HepG2 (cell line): ENCODE results near the gene SLC45A2. TPM values are rescaled to one million over a fixed set of nuclear protein-coding genes. Genes with fewer than 3 reads are reported as not detected.

Experiments used
- ATAC-seq: fragments of 200-7000 bp; cut with Tn5 transposase; 3 replicates; pipeline ENCODE4 v1.9.1; 2020; ENCODE audit warnings: mild to moderate bottlenecking, moderate library complexity
- BruUV-seq: library from RNA; stranded (reverse); fragments of 400-500 nt; replicated peaks from 2 replicates; lab custom pipeline; 2021; lab: Mats Ljungman, UMichigan
- CTCF ChIA-PET: fragments of 300-600 bp; formaldehyde crosslinking; extraction: SDS; loops from one replicate; lab custom pipeline; 2021; ENCODE audit warnings: low total read pairs, inconsistent platforms, low intra/inter-chr PET ratio; lab: Yijun Ruan, JAX
- POLR2A ChIA-PET: fragments of 350-600 bp; sonication (Branson Sonifier 250); formaldehyde crosslinking; loops from one replicate; lab custom pipeline; 2020; ENCODE audit warnings: antibody characterized with exemption, inconsistent platforms; lab: Yijun Ruan, JAX
- DNase-seq: peaks from one replicate; pipeline ENCODE4 v3.0.0-alpha.2; 2015; ENCODE audit warnings: low spot score
- FAIRE-seq: peaks from 3 replicates; lab custom pipeline; 2011; peaks lifted over from hg19 to GRCh38; lab: Jason Lieb, UNC
- H2AFZ ChIP-seq: one replicate; pipeline ENCODE4 v1.6.1; 2011; ENCODE audit warnings: low read length, inconsistent platforms
- H3K27ac ChIP-seq: fragments of 300-600 bp; 3 replicates; pipeline ENCODE4 v1.8.0; 2011; ENCODE audit warnings: mixed run types, mild to moderate bottlenecking, mixed read lengths, low read length, inconsistent platforms; ENCODE audit not compliant: insufficient read depth; ENCODE audit errors: extremely low read length
- H3K27me3 ChIP-seq, 2 experiments: fragments of 200-600 bp in 1 of 2; 2 replicates in 1 of 2; 3 replicates in 1 of 2; pipeline versions ENCODE4 v1.6.0 to v1.8.0; 2011; ENCODE audit warnings: low read length in 2 of 2, mild to moderate bottlenecking in 2 of 2, moderate library complexity in 2 of 2, inconsistent platforms in 1 of 2; ENCODE audit not compliant: insufficient read depth in 2 of 2, control insufficient read depth in 1 of 2
- H3K36me3 ChIP-seq, 2 experiments: fragments of 200-600 bp in 1 of 2; replicated peaks in 1 of 2; 2 replicates in 1 of 2; 3 replicates in 1 of 2; pipeline versions ENCODE4 v1.5.1 to v1.8.0; 2011; ENCODE audit warnings: low read length in 2 of 2, inconsistent platforms in 1 of 2; ENCODE audit not compliant: insufficient read depth in 2 of 2, control insufficient read depth in 1 of 2
- H3K4me1 ChIP-seq: 2 replicates; pipeline ENCODE4 v1.5.1; 2012; ENCODE audit warnings: low read length, inconsistent platforms; ENCODE audit not compliant: insufficient read depth
- H3K4me2 ChIP-seq: 2 replicates; pipeline ENCODE4 v1.6.0; 2011; ENCODE audit warnings: low read depth, low read length, inconsistent platforms
- H3K4me3 ChIP-seq, 3 experiments: fragments of 200-600 bp in 1 of 3; sonication (generic), shearing (Covaris generic) in 1 of 3; replicated peaks in 1 of 3; 2 replicates each; pipeline ENCODE4 v1.5.1; 2011 to 2016; ENCODE audit warnings: low read length in 3 of 3, inconsistent platforms in 2 of 3, low read depth in 2 of 3, mild to moderate bottlenecking in 2 of 3, control low read depth in 1 of 3, mixed read lengths in 1 of 3; ENCODE audit not compliant: insufficient read depth in 1 of 3
- H3K79me2 ChIP-seq: one replicate; pipeline ENCODE4 v1.6.1; 2011; ENCODE audit warnings: low read length, inconsistent platforms; ENCODE audit not compliant: insufficient read depth
- H3K9ac ChIP-seq: 2 replicates; pipeline ENCODE4 v1.6.0; 2011; ENCODE audit warnings: mild to moderate bottlenecking, low read depth, low read length, inconsistent platforms; ENCODE audit not compliant: insufficient read depth
- H3K9me3 ChIP-seq: 2 replicates; pipeline ENCODE4 v1.5.1; 2012; ENCODE audit warnings: mild to moderate bottlenecking, low read length
- H4K20me1 ChIP-seq: 2 replicates; pipeline ENCODE4 v1.6.0; 2011; ENCODE audit warnings: inconsistent platforms, mild to moderate bottlenecking, low read length, moderate library complexity; ENCODE audit not compliant: insufficient read depth
- AGO1 ChIP-seq: fragments of 200-400 bp; formaldehyde crosslinking; IDR thresholded peaks from 2 replicates; pipeline ENCODE4 v1.6.1; 2017; ENCODE audit warnings: mild to moderate bottlenecking, low read depth, low read length, moderate library complexity; ENCODE audit not compliant: poor library complexity, severe bottlenecking
- ARNT ChIP-seq: fragments of 450-650 bp; IDR thresholded peaks from 2 replicates; pipeline ENCODE4 v1.6.1; 2017
- BORCS8-MEF2B ChIP-seq: sonication (generic); formaldehyde crosslinking; IDR thresholded peaks from 2 replicates; pipeline ENCODE4 v1.8.0; 2022; ENCODE audit warnings: mild to moderate bottlenecking, missing genetic modification reagents
- ELF1 ChIP-seq: sonication (generic); formaldehyde crosslinking; IDR thresholded peaks from 2 replicates; pipeline ENCODE4 v1.4.0; 2020; ENCODE audit warnings: missing genetic modification reagents
- ELF4 ChIP-seq: sonication (generic); formaldehyde crosslinking; IDR thresholded peaks from 2 replicates; pipeline ENCODE4 v1.5.0; 2020; ENCODE audit warnings: missing genetic modification reagents, mild to moderate bottlenecking, moderate library complexity, borderline replicate concordance
- HDAC6 ChIP-seq: fragments of 200-600 bp; sonication (generic); IDR thresholded peaks from 2 replicates; pipeline ENCODE4 v1.7.0; 2017; ENCODE audit warnings: mild to moderate bottlenecking, antibody characterized with exemption, low read length, low read depth
- MBNL3 ChIP-seq: fragments of 250-450 bp; sonication (Bioruptor Pico); conservative IDR thresholded peaks from 2 replicates; pipeline ENCODE4 v1.8.0; 2022; ENCODE audit warnings: mild to moderate bottlenecking, inconsistent platforms
- MTERF4 ChIP-seq: sonication (generic); formaldehyde crosslinking; IDR thresholded peaks from 2 replicates; pipeline ENCODE4 v1.8.0; 2023; ENCODE audit warnings: mild to moderate bottlenecking, missing genetic modification reagents
- NCOA2 ChIP-seq: sonication (generic); formaldehyde crosslinking; IDR thresholded peaks from 2 replicates; pipeline ENCODE4 v1.8.0; 2022; ENCODE audit warnings: inconsistent platforms
- NFIC ChIP-seq: IDR thresholded peaks from 2 replicates; pipeline ENCODE4 v1.6.1; 2012; ENCODE audit warnings: mild to moderate bottlenecking, low read length, inconsistent platforms
- NR2C2 ChIP-seq: sonication (generic); formaldehyde crosslinking; IDR thresholded peaks from 2 replicates; pipeline ENCODE4 v1.4.0; 2020; ENCODE audit warnings: missing genetic modification reagents, mild to moderate bottlenecking, moderate library complexity, borderline replicate concordance
- RARA ChIP-seq: IDR thresholded peaks from 2 replicates; pipeline ENCODE4 v1.6.1; 2016; ENCODE audit warnings: missing genetic modification reagents, missing compliant biosample characterization
- TEAD3 ChIP-seq: optimal IDR thresholded peaks from 2 replicates; pipeline ENCODE3; 2016; ENCODE audit warnings: borderline replicate concordance
- ZBTB38 ChIP-seq: sonication (generic); formaldehyde crosslinking; IDR thresholded peaks from 2 replicates; pipeline ENCODE4 v1.5.1; 2020; ENCODE audit warnings: mild to moderate bottlenecking, missing genetic modification reagents
- ZNF225 ChIP-seq: sonication (generic); formaldehyde crosslinking; IDR thresholded peaks from 2 replicates; pipeline ENCODE4 v1.4.0; 2020; ENCODE audit warnings: mild to moderate bottlenecking, missing genetic modification reagents
- ZNF550 ChIP-seq: sonication (generic); formaldehyde crosslinking; IDR thresholded peaks from 2 replicates; pipeline ENCODE4 v1.4.0; 2020; ENCODE audit warnings: mild to moderate bottlenecking, missing genetic modification reagents, borderline replicate concordance
- ZNF639 ChIP-seq: conservative IDR thresholded peaks from 2 replicates; pipeline ENCODE4 v1.6.1; 2018; ENCODE audit warnings: missing genetic modification reagents
- ZNF891 ChIP-seq: sonication (generic); formaldehyde crosslinking; IDR thresholded peaks from 2 replicates; pipeline ENCODE4 v1.5.0; 2020; ENCODE audit warnings: mild to moderate bottlenecking, missing genetic modification reagents
- ZSCAN31 ChIP-seq: sonication (generic); formaldehyde crosslinking; IDR thresholded peaks from 2 replicates; pipeline ENCODE4 v1.5.0; 2020; ENCODE audit warnings: low read depth, mild to moderate bottlenecking, missing genetic modification reagents
- WGBS: methylation state at CpG from one replicate; pipeline ENCODE4 v1.1.6; 2017; ENCODE audit warnings: low lambda C conversion rate; 5-methylcytosine and 5-hydroxymethylcytosine counted together
- in situ Hi-C: cut with HindIII; loops from 2 replicates; pipeline ENCODE4 v1.10.0; 2017; ENCODE audit warnings: low pct_unique_long_range_greater_than_20kb; ENCODE audit not compliant: extremely low pct_ligation_motif_present
- intact Hi-C: fragments of 100-400 bp; cut with micrococcal nuclease; formaldehyde crosslinking; loops from one replicate; pipeline ENCODE4 v1.10.0; 2022; ENCODE audit not compliant: unreplicated experiment
- polyA plus RNA-seq, 8 experiments: library from polyadenylated mRNA; depleted of rRNA in 3 of 8; stranded (reverse) in 7 of 8; unstranded in 1 of 8; fragments of >200 nt; fragmentation: Illumina TruSeq in 4 of 8; extraction: Trizol in 4 of 8; gene quantifications; 2 replicates each; pipeline versions ENCODE4 v1.2.1 to v1.2.3, GENCODE V29; 2011 to 2016; ENCODE audit warnings: low read depth in 4 of 8, missing spikeins in 1 of 8, mixed read lengths in 1 of 8; ENCODE audit not compliant: insufficient read depth in 1 of 8
- total RNA-seq, 5 experiments: library from RNA; depleted of rRNA; stranded (reverse); fragments of >200 nt; fragmentation: Illumina TruSeq; extraction: Trizol; gene quantifications; 2 replicates each; pipeline ENCODE4 v1.2.3, GENCODE V29; 2016; ENCODE audit warnings: low read depth in 1 of 5

Gene SLC45A2
- total and polyA plus RNA-seq, 2 of the 13 experiments (the other 11 are each of a cell fraction or from before 2014, with no cell fraction given), result 0.22 to 0.24 TPM

DNA sequence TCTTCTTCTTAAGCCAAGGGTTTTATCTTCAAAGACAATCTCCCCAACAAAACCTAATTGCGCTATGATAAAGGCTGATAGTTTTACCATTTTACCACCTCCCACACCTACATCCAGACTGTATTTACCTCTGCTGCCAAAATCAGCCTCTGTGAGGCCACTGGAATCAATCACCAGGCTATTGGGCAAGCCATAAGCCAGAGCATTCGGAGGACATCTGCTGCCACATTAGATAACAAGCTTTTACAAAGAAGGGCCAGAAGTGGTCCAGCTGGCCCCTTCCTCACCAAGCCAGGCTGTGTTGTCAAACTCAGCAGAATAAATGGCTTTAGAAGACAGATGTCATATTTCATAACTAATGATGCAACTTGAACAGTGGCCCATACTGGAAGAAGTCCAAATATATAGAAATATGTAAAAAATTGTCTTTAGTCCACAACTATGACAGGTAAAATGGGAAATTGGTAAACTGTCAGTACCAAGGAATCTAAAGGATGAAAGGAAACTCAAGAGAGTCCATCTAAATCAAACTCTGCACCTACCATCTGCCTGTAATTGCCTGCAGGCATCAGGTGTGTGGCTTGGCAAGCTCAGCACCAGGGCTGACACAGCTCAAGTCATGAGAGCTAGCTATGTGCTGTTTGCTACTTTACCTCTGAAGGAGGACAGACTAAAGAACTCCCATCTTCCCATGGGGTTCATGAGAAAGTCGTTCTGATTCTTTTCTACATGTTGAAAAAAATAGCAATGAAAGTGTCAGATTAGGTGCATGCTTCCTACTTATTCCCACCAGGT, 16.1 kb downstream of the SLC45A2 start:
- H2AFZ ChIP-seq, result no peak overlapping the region
- H4K20me1 ChIP-seq, result no peaks in the 10 kb centered on the region
- no peak overlapping the region for H3K9ac ChIP-seq
- DNase-seq, result no peak
- no peak for TF ChIP-seq MBNL3 (CRISPR knock-in tag)
- no peak for TF ChIP-seq MTERF4 (CRISPR knock-in tag)
- TF ChIP-seq NCOA2 (CRISPR knock-in tag), result no peak
- TF ChIP-seq BORCS8-MEF2B (CRISPR knock-in tag), result no peak
- TF ChIP-seq ZBTB38 (CRISPR knock-in tag), result no peak
- no peak for TF ChIP-seq ZNF225
- no peak for TF ChIP-seq NFIC
- TF ChIP-seq NR2C2 (CRISPR knock-in tag), result no peak
- no peak for TF ChIP-seq HDAC6
- no peak for TF ChIP-seq ZNF891 (CRISPR knock-in tag)
- TF ChIP-seq AGO1, result no peak
- TF ChIP-seq ELF1 (CRISPR knock-in tag), result no peak
- no peak for TF ChIP-seq RARA
- TF ChIP-seq ZNF639, result no peak
- TF ChIP-seq ARNT, result no peak
- no peak for TF ChIP-seq ZNF550 (CRISPR knock-in tag)
- no peak for TF ChIP-seq TEAD3 (CRISPR knock-in tag)
- no peak for TF ChIP-seq ELF4 (CRISPR knock-in tag)
- TF ChIP-seq ZSCAN31 (CRISPR knock-in tag), result no peak
- TF ChIP-seq, all 625 proteins: peak for 0
- no peaks in the 10 kb centered on the region for H3K9me3 ChIP-seq
- H3K27ac ChIP-seq, result no peak overlapping the region
- ChIA-PET CTCF (no interaction called here), POLR2A (no interaction called here)
- H3K36me3 ChIP-seq, result no peaks in the 10 kb centered on the region
- no peaks in the 10 kb centered on the region; a peak in 1 of 5 replicates for H3K27me3 ChIP-seq
- BruUV-seq, result no TSS peak
- H3K4me2 ChIP-seq, result no peak overlapping the region
- 59% methylated on average over 3 of the region's 3 CpGs for WGBS
- FAIRE-seq (no peak), ATAC-seq (no peak)
- no peak overlapping the region for H3K4me3 ChIP-seq
- no peaks in the 10 kb centered on the region for H3K79me2 ChIP-seq
- intact Hi-C loops (no loop called here), in situ Hi-C loops (no loop called here)
- H3K4me1 ChIP-seq, result no peaks in the 10 kb centered on the region
